SK-N-SH (cell line): Measurements from ENCODE around the gene BRD9. TPM values are rescaled to one million over a fixed set of nuclear protein-coding genes. Genes with fewer than 3 reads are reported as not detected.
"Not testable (repeated sequence)": the region's sequence is repeated elsewhere in the genome, so short reads cannot be mapped to it uniquely, and the experiment has no call there.

ENCODE experiments used
- CTCF ChIA-PET: fragments of 300-600, 350-600 bp; formaldehyde crosslinking; extraction: SDS; loops from one replicate; lab custom pipeline; 2021; lab: Yijun Ruan, JAX
- POLR2A ChIA-PET: fragments of 350-600 bp; sonication (Branson Sonifier 250); formaldehyde crosslinking; extraction: SDS; loops from one replicate; lab custom pipeline; 2020; ENCODE audit warnings: antibody characterized with exemption, inconsistent platforms; lab: Yijun Ruan, JAX
- DNase-seq: peaks from one replicate; pipeline ENCODE4 v3.0.0; 2012
- H2AFZ ChIP-seq: fragments of 200-600 bp; sonication (generic); 2 replicates; pipeline ENCODE4 v1.8.1; 2016; ENCODE audit warnings: antibody characterized with exemption, mild to moderate bottlenecking, low read depth
- H3F3A ChIP-seq: fragments of 200-600 bp; sonication (generic); replicated peaks from 2 replicates; pipeline ENCODE3; 2016; ENCODE audit warnings: antibody characterized with exemption, mild to moderate bottlenecking; ENCODE audit not compliant: insufficient read depth
- H3K27ac ChIP-seq, 2 experiments: fragments of 200-500 bp in 1 of 2; fragments of 200-600 bp in 1 of 2; sonication (Bioruptor generic) in 1 of 2; sonication (generic), shearing (Covaris generic) in 1 of 2; 2 replicates each; pipeline versions ENCODE4 v1.5.1 to v1.6.1; 2014 to 2016; ENCODE audit warnings: low read depth in 2 of 2, inconsistent platforms in 1 of 2, low read length in 1 of 2, mild to moderate bottlenecking in 1 of 2, mixed read lengths in 1 of 2
- H3K27me3 ChIP-seq: fragments of 200-600 bp; sonication (generic), shearing (Covaris generic); 2 replicates; pipeline ENCODE4 v1.6.1; 2016; ENCODE audit warnings: mixed run types; ENCODE audit not compliant: insufficient read depth
- H3K36me3 ChIP-seq, 2 experiments: fragments of 200-500 bp in 1 of 2; fragments of 200-600 bp in 1 of 2; sonication (Bioruptor generic) in 1 of 2; sonication (generic) in 1 of 2; replicated peaks in 1 of 2; 2 replicates each; pipeline versions ENCODE3 to v1.5.1; 2014 to 2016; ENCODE audit warnings: low read length in 1 of 2, mild to moderate bottlenecking in 1 of 2; ENCODE audit not compliant: insufficient read depth in 2 of 2, control insufficient read depth in 1 of 2
- H3K4me1 ChIP-seq, 2 experiments: fragments of 200-500 bp in 1 of 2; fragments of 200-600 bp in 1 of 2; sonication (Bioruptor generic) in 1 of 2; sonication (generic), shearing (Covaris generic) in 1 of 2; 2 replicates each; pipeline versions ENCODE4 v1.5.1 to v1.6.1; 2014 to 2016; ENCODE audit warnings: low read depth in 1 of 2, low read length in 1 of 2, mixed run types in 1 of 2; ENCODE audit not compliant: insufficient read depth in 2 of 2, control insufficient read depth in 1 of 2
- H3K4me2 ChIP-seq: fragments of 200-600 bp; sonication (generic), shearing (Covaris generic); 2 replicates; pipeline ENCODE4 v1.6.1; 2017; ENCODE audit warnings: mixed run types
- H3K4me3 ChIP-seq, 2 experiments: fragments of 200-500 bp in 1 of 2; fragments of 200-600 bp in 1 of 2; sonication (Bioruptor generic) in 1 of 2; sonication (generic), shearing (Covaris generic) in 1 of 2; 2 replicates each; pipeline versions ENCODE4 v1.5.1 to v1.8.1; 2014 to 2016; ENCODE audit warnings: low read depth in 2 of 2, inconsistent platforms in 1 of 2, low read length in 1 of 2, mild to moderate bottlenecking in 1 of 2, mixed read lengths in 1 of 2, moderate library complexity in 1 of 2
- H3K79me2 ChIP-seq: fragments of 200-600 bp; sonication (generic); 2 replicates; pipeline ENCODE4 v1.8.1; 2017; ENCODE audit warnings: mild to moderate bottlenecking; ENCODE audit not compliant: insufficient read depth
- H3K9ac ChIP-seq: fragments of 200-600 bp; sonication (generic); 2 replicates; pipeline ENCODE4 v1.6.1; 2017; ENCODE audit warnings: mixed run types
- H3K9me2 ChIP-seq: fragments of 200-600 bp; sonication (generic); 2 replicates; pipeline ENCODE4 v1.6.1; 2017; ENCODE audit warnings: mixed run types
- H3K9me3 ChIP-seq: fragments of 200-600 bp; sonication (generic); 2 replicates; pipeline ENCODE4 v1.6.1; 2017; ENCODE audit warnings: mixed run types, mild to moderate bottlenecking, moderate library complexity
- H4K20me1 ChIP-seq: fragments of 200-600 bp; sonication (generic); 2 replicates; pipeline ENCODE4 v1.6.1; 2017; ENCODE audit warnings: mild to moderate bottlenecking, mixed run types; ENCODE audit not compliant: insufficient read depth
- FOSL2 ChIP-seq: IDR thresholded peaks from 2 replicates; pipeline ENCODE4 v1.4.0; 2012; ENCODE audit warnings: low read depth, mild to moderate bottlenecking, moderate library complexity, borderline replicate concordance
- JUND ChIP-seq: IDR thresholded peaks from 2 replicates; pipeline ENCODE4 v1.4.0; 2012
- NRF1 ChIP-seq: IDR thresholded peaks from 2 replicates; pipeline ENCODE4 v1.6.1; 2012; ENCODE audit warnings: low read depth, mild to moderate bottlenecking, low read length
- RAD21 ChIP-seq: IDR thresholded peaks from 2 replicates; pipeline ENCODE4 v1.6.1; 2012; ENCODE audit warnings: mild to moderate bottlenecking, low read length
- RXRA ChIP-seq: IDR thresholded peaks from 2 replicates; pipeline ENCODE4 v1.4.0; 2012; ENCODE audit warnings: low read depth, mild to moderate bottlenecking, borderline replicate concordance
- TEAD4 ChIP-seq: IDR thresholded peaks from 2 replicates; pipeline ENCODE4 v1.4.0; 2012; ENCODE audit warnings: mild to moderate bottlenecking, borderline replicate concordance; ENCODE audit not compliant: insufficient read depth
- WGBS: methylation state at CpG from one replicate; pipeline ENCODE4 v1.1.6; 2017; ENCODE audit warnings: low lambda C conversion rate; 5-methylcytosine and 5-hydroxymethylcytosine counted together
- polyA plus RNA-seq, 3 experiments: library from polyadenylated mRNA; depleted of rRNA; stranded (reverse); fragments of >200 nt; gene quantifications; 2 replicates each; pipeline ENCODE4 v1.2.3, GENCODE V29; 2012
- TF ChIP-seq, protein P1 (sequence below): fragments of 150-350 bp; IDR thresholded peaks from 2 replicates; pipeline ENCODE4 v1.6.1; 2017; ENCODE audit warnings: antibody characterized with exemption, low read length, low read depth, borderline replicate concordance
- TF ChIP-seq, protein P2 (sequence below): IDR thresholded peaks from 2 replicates; pipeline ENCODE4; 2012

BRD9 gene
- polyA plus RNA-seq, 1 of the 3 experiments (the other 2 are of a cell fraction) = 19.5 TPM

DNA sequence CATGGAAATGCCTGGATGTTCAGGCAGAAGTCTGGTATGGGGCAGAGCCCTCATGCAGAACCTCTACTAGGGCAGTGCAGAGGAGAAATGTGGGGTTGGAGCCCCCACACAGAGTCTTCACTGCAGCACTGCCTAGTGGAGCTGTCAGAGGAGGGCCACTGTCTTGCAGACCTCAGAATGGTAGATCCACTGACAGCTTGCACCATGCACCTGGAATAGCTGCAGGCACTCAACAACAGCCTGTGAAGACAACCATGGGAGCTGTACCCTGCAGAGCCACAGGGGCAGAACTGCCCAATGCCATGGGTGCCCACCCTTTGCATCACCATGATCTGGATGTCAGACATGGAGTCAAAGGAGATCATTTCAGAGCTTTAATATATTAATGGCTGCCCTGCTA is 37.0 kb upstream of the BRD9 start:
- CTCF ChIA-PET = interaction anchor here (0.8 kb wide), 1 partner anchor 27 kb away, joined by 3 read pairs; no protein-coding TSS in a partner anchor

DNA sequence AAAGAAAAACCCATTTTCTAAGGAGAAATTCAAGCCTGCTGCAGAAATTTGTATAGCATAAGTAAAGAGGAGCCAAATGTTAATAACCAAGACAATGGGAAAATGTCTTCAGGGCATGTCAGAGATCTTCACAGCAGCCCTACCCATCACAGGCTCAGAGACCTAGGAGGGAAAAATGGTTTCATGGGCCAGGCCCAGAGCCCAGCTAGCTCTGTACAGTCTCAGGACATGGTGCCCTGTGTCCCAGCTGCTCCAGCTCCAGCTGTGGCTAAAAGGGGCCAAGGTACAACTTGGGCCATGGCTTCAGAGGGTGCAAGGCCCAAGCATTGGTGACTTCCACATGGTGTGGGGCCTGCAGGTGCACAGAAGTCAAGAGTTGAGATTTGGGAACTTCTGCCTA is 36.6 kb upstream of the BRD9 start:
- H3K27ac ChIP-seq, H3K4me2 ChIP-seq, DNase-seq, H3F3A ChIP-seq, H3K9ac ChIP-seq, H3K4me1 ChIP-seq, H2AFZ ChIP-seq, POLR2A ChIA-PET, H3K79me2 ChIP-seq, H3K9me3 ChIP-seq, H3K9me2 ChIP-seq, H3K27me3 ChIP-seq, H3K4me3 ChIP-seq, H4K20me1 ChIP-seq, H3K36me3 ChIP-seq: not testable (repeated sequence)
- CTCF ChIA-PET = interaction anchor here (0.8 to 1.0 kb wide), 2 partner anchors 26 to 238 kb away, joined by 3 read pairs; no protein-coding TSS in a partner anchor

More for the DNA sequence above, 37.0 kb upstream of the BRD9 start:
- Histone ChIP-seq H3K4me1 (no peaks in the 10 kb centered on the region), H3K27ac (no peak overlapping the region), H3K27me3 (0 out of 2 replicates have a peak, but pooled peaks cover 7% of the 10 kb centered on the region), H3K9me3 (no peaks in the 10 kb centered on the region), H3K79me2 (no peaks in the 10 kb centered on the region), H3F3A (no peaks in the 10 kb centered on the region), H3K9ac (no peak overlapping the region), H3K36me3 (no peaks in the 10 kb centered on the region), H3K4me3 (no peak overlapping the region), H3K4me2 (no peak overlapping the region), H4K20me1 (no peaks in the 10 kb centered on the region), H2AFZ (no peak overlapping the region), H3K9me2 (no peaks in the 10 kb centered on the region)
- POLR2A ChIA-PET = no interaction called here
- no peak for DNase-seq
- no peak for TF ChIP-seq TEAD4
- TF ChIP-seq, all 33 proteins: peak for 0

DNA sequence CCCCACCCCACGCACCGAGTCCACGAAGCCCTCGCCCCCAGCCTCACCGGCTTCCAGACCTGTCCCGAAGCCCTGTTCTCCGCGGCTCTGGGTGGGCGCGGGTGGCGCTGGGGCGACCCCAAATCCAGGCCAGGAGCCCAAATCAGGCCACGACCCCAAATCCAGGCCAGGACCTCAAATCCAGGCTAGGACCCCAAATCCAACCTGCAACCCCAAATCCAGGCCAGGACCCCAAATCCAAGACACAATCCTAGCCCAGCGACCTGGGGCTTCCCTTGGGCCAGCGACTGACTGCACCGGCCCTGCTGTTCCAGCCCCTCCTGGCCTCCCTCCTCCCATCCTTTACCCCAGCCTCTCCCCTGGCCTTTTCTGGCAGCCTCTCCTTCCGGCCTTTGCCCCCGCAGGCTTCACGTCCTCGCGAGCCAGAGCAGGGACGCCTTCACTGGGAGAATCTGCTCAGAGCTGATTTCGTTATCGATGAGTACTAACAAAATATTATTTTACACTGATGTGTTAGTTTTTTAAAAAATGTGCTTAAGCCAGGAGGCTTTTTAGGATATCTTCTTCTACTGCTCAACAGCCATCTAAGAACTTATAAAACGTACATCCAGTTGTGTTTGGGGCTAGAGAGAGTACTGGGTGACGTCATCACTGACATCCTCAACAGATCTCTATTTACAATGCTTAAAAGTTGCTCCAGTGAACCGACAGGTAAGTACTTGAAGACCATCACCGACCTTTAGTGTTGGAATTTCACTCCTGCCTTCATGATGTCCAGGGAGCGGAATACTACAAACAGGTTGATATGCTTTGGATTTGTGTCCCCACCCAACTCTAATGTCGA is 34.8 kb upstream of the BRD9 start:
- ChIA-PET POLR2A (no interaction called here), CTCF (interaction anchor here (1.2 to 9.2 kb wide), 2 partner anchors 241 to 247 kb away, joined by 5 to 119 read pairs; no protein-coding TSS in a partner anchor)
- Histone ChIP-seq H3K27ac (no peak overlapping the region), H3K4me1 (no peaks in the 10 kb centered on the region), H3K9me2 (no peaks in the 10 kb centered on the region), H3K79me2 (no peaks in the 10 kb centered on the region), H3K9me3 (no peaks in the 10 kb centered on the region), H3K27me3 (0 out of 2 replicates have a peak, but pooled peaks cover 7% of the 10 kb centered on the region), H4K20me1 (no peaks in the 10 kb centered on the region), H3K9ac (no peak overlapping the region), H3K4me2 (no peak overlapping the region), H3F3A (no peaks in the 10 kb centered on the region), H3K4me3 (no peak overlapping the region), H2AFZ (no peak overlapping the region), H3K36me3 (no peaks in the 10 kb centered on the region)
- 95% methylated on average over 26 of the region's 30 CpGs for WGBS
- DNase-seq = no peak
- TF ChIP-seq RAD21 (no peak), TEAD4 (no peak), FOSL2 (no peak), RXRA (no peak), JUND (no peak), NRF1 (no peak)
- TF ChIP-seq, protein P1, sequence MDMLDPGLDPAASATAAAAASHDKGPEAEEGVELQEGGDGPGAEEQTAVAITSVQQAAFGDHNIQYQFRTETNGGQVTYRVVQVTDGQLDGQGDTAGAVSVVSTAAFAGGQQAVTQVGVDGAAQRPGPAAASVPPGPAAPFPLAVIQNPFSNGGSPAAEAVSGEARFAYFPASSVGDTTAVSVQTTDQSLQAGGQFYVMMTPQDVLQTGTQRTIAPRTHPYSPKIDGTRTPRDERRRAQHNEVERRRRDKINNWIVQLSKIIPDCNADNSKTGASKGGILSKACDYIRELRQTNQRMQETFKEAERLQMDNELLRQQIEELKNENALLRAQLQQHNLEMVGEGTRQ = no peak
- TF ChIP-seq, protein P2, sequence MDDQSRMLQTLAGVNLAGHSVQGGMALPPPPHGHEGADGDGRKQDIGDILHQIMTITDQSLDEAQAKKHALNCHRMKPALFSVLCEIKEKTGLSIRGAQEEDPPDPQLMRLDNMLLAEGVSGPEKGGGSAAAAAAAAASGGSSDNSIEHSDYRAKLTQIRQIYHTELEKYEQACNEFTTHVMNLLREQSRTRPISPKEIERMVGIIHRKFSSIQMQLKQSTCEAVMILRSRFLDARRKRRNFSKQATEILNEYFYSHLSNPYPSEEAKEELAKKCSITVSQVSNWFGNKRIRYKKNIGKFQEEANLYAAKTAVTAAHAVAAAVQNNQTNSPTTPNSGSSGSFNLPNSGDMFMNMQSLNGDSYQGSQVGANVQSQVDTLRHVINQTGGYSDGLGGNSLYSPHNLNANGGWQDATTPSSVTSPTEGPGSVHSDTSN = no peak
